ENCODE data around the gene AIM2.

DNA sequence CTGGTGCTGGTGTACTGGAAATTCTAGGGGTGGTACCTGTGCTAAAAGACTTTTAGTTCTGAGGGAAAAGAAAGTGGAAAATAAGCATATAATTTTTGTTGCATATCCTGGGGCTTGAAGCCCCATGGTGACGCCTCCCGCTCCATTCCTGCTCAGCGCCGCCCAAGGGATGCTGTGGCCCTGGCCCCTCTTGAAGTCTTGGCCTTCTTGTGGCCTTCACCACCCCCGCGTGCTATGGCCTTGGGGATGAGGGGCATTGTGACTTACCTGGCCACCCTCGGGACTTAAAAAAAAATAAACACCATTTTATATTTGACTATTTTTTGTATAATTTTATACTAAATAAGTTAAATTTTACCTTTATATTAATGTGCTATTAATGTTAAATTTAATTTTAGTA lies 51.5 kb downstream of the AIM2 start:
- TF ChIP-seq, protein P1, sequence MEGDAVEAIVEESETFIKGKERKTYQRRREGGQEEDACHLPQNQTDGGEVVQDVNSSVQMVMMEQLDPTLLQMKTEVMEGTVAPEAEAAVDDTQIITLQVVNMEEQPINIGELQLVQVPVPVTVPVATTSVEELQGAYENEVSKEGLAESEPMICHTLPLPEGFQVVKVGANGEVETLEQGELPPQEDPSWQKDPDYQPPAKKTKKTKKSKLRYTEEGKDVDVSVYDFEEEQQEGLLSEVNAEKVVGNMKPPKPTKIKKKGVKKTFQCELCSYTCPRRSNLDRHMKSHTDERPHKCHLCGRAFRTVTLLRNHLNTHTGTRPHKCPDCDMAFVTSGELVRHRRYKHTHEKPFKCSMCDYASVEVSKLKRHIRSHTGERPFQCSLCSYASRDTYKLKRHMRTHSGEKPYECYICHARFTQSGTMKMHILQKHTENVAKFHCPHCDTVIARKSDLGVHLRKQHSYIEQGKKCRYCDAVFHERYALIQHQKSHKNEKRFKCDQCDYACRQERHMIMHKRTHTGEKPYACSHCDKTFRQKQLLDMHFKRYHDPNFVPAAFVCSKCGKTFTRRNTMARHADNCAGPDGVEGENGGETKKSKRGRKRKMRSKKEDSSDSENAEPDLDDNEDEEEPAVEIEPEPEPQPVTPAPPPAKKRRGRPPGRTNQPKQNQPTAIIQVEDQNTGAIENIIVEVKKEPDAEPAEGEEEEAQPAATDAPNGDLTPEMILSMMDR (IDR thresholded peaks at IDR 0.05): no peak
- TF ChIP-seq JUND (IDR thresholded peaks at IDR 0.05) (no peak), TAF1 (IDR thresholded peaks at IDR 0.05; ENCODE audit: borderline replicate concordance, low read depth, low read length) (no peak), FOXM1 (IDR thresholded peaks at IDR 0.05; ENCODE audit: low read depth) (no peak), GABPA (IDR thresholded peaks at IDR 0.05; ENCODE audit: low read depth) (no peak)
- TF ChIP-seq, protein P2, sequence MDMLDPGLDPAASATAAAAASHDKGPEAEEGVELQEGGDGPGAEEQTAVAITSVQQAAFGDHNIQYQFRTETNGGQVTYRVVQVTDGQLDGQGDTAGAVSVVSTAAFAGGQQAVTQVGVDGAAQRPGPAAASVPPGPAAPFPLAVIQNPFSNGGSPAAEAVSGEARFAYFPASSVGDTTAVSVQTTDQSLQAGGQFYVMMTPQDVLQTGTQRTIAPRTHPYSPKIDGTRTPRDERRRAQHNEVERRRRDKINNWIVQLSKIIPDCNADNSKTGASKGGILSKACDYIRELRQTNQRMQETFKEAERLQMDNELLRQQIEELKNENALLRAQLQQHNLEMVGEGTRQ (IDR thresholded peaks at IDR 0.05; ENCODE audit: borderline replicate concordance, low read depth, low read length): no peak

Measured in SK-N-SH (cell line).